Measurements from ENCODE around the gene GORAB.

The GORAB gene

GRCh38 chr1:170590921-170591705 lies 59.1 kb downstream of the GORAB start:
- DNase-seq (ENCODE audit: low spot score): no peak

GRCh38 chr1:170592591-170593111 lies 60.7 kb downstream of the GORAB start:
- no peak for DNase-seq (ENCODE audit: low spot score)

- no peak for DNase-seq (ENCODE audit: low spot score)
Observed at GRCh38 chr1:170593173-170594011, 61.4 kb downstream of the GORAB start.

- DNase-seq (ENCODE audit: low spot score): no peak
Observed at GRCh38 chr1:170594066-170594626, 62.2 kb downstream of the GORAB start.

GRCh38 chr1:170596701-170597100 lies 64.7 kb downstream of the GORAB start:
- DNase-seq (ENCODE audit: low spot score): no peak

- DNase-seq (ENCODE audit: low spot score): no peak
Observed at GRCh38 chr1:170598618-170599017, 66.7 kb downstream of the GORAB start.

- no peak for DNase-seq (ENCODE audit: low spot score)
Observed at GRCh38 chr1:170599033-170599432, 67.1 kb downstream of the GORAB start.

- no peak for DNase-seq (ENCODE audit: low spot score)
Observed at GRCh38 chr1:170601866-170602265, 69.9 kb downstream of the GORAB start.

Measured in putamen (tissue), 1 donor.